ENCODE results near the gene CBX3. TPM values are rescaled to one million over a fixed set of nuclear protein-coding genes. Genes with fewer than 3 reads are reported as not detected.

Gene CBX3
- total and polyA plus RNA-seq, 2 of the 13 experiments (the other 11 are each of a cell fraction or from before 2014, with no cell fraction given), result 53.9 to 249 TPM

GRCh38 chr7:26212921-26213718, 11.6 kb downstream of the CBX3 start (continued):
- TF ChIP-seq ZSCAN5A (CRISPR knock-in tag; IDR thresholded peaks at IDR 0.05; ENCODE audit: borderline replicate concordance) (no peak), POLR2G (IDR thresholded peaks at IDR 0.05; ENCODE audit: low read depth, low read length) (0 out of 2 replicates have a peak, but pooled peaks have one; percentile 34), TCF7 (IDR thresholded peaks at IDR 0.05; ENCODE audit: low read depth) (no peak), MIER2 (CRISPR knock-in tag; IDR thresholded peaks at IDR 0.05) (no peak), PAF1 (CRISPR knock-in tag; IDR thresholded peaks at IDR 0.05) (0 out of 2 replicates have a peak, but pooled peaks have one; percentile 58), RBM22 (optimal IDR thresholded peaks at IDR 0.05; ENCODE audit: low read length) (peak; percentile 50), POLR2A (IDR thresholded peaks at IDR 0.05; ENCODE audit: insufficient read depth in 1 of 2, low read depth in 2 of 2, low read length in 2 of 2) (0 out of 4 replicates have a peak, but pooled peaks of 1 of the 2 experiments have one; percentile 23), LBX2 (CRISPR knock-in tag; IDR thresholded peaks at IDR 0.05; ENCODE audit: borderline replicate concordance) (no peak), MED13 (CRISPR knock-in tag; IDR thresholded peaks at IDR 0.05) (no peak), MYC (CRISPR knock-in tag; IDR thresholded peaks at IDR 0.05; ENCODE audit: borderline replicate concordance) (no peak), ZNF441 (CRISPR knock-in tag; IDR thresholded peaks at IDR 0.05; ENCODE audit: borderline replicate concordance) (no peak), NR2F6 (IDR thresholded peaks at IDR 0.05) (peak; percentile 60; the same call in 1 of the 2 replicates), NR2F6 (CRISPR knock-in tag; IDR thresholded peaks at IDR 0.05) (no peak), HHEX (CRISPR knock-in tag; IDR thresholded peaks at IDR 0.05) (peak; percentile 52; the same call in 1 of the 2 replicates), ZNF432 (CRISPR knock-in tag; IDR thresholded peaks at IDR 0.05; ENCODE audit: borderline replicate concordance) (no peak), NFATC3 (CRISPR knock-in tag; IDR thresholded peaks at IDR 0.05) (no peak), ZNF383 (CRISPR knock-in tag; IDR thresholded peaks at IDR 0.05; ENCODE audit: borderline replicate concordance) (no peak), TBX3 (IDR thresholded peaks at IDR 0.05; ENCODE audit: borderline replicate concordance) (peak; percentile 45; the same call in 1 of the 2 replicates)
- TF ChIP-seq, protein P1, sequence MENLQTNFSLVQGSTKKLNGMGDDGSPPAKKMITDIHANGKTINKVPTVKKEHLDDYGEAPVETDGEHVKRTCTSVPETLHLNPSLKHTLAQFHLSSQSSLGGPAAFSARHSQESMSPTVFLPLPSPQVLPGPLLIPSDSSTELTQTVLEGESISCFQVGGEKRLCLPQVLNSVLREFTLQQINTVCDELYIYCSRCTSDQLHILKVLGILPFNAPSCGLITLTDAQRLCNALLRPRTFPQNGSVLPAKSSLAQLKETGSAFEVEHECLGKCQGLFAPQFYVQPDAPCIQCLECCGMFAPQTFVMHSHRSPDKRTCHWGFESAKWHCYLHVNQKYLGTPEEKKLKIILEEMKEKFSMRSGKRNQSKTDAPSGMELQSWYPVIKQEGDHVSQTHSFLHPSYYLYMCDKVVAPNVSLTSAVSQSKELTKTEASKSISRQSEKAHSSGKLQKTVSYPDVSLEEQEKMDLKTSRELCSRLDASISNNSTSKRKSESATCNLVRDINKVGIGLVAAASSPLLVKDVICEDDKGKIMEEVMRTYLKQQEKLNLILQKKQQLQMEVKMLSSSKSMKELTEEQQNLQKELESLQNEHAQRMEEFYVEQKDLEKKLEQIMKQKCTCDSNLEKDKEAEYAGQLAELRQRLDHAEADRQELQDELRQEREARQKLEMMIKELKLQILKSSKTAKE (CRISPR knock-in tag; IDR thresholded peaks at IDR 0.05; ENCODE audit: borderline replicate concordance), result no peak

Measured in HepG2 (cell line).